HG03196 (cell line): ENCODE measurements around the gene HOXC6.
A peak's percentile ranks its signal among the peaks of the same experiment; 100 is the strongest.

Experiments
- ATAC-seq: cut with Tn5 transposase; IDR thresholded peaks from one replicate; pipeline ENCODE4 v1.9.1; 2021; ENCODE audit not compliant: unreplicated experiment

The HOXC6 gene

GRCh38 chr12:53989227-53990113, 38.8 kb upstream of the HOXC6 start:
- peak; percentile 45 for ATAC-seq

- ATAC-seq, result no peak
Measured at GRCh38 chr12:53990311-53991076, 37.7 kb upstream of the HOXC6 start.

DNA sequence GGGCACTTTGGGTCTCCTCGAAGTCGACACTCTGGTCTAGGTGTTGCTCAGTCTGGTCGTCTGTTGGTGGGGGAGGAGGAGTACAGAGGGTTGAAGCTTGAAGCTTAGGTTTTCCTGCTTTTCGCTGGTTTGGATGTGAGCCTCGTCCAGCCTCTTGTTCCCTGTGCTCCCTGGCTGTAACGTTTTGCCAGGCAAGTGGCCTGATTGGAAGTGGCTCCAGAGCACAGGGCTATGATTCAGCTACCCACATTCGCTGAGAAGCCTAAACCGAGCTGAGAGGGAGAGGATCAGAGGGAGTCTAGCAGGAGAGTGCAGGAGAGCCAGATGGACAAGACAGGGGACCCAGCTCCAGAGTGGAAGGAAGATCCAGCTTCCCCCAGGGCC, 37.2 kb upstream of the HOXC6 start:
- ATAC-seq, result no peak

DNA sequence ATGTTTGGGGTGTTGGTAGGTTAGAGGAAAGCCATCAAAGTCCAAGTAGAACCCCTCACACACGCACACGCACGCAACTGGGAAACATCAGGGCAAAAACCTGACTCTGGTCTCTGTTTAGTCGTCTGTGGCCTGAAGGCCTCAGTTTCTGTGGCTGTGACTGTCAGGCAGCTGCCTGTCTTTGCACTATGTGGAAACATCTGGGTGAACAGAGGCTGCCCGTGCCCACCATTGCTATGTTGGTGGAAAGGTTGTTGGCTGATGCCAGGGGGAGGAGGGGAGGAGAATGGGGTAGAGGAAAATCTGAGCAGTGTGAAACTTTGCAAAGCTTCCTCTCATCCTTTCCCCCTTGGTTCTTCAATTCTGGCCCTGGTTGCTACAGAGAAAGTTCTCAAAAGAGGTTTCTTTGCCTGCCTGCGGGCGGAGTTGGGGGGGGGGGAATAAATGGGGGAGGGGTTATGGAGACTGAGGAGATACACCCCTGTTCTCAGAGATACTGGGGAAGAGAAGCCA, 35.8 kb upstream of the HOXC6 start:
- ATAC-seq, result no peak

DNA sequence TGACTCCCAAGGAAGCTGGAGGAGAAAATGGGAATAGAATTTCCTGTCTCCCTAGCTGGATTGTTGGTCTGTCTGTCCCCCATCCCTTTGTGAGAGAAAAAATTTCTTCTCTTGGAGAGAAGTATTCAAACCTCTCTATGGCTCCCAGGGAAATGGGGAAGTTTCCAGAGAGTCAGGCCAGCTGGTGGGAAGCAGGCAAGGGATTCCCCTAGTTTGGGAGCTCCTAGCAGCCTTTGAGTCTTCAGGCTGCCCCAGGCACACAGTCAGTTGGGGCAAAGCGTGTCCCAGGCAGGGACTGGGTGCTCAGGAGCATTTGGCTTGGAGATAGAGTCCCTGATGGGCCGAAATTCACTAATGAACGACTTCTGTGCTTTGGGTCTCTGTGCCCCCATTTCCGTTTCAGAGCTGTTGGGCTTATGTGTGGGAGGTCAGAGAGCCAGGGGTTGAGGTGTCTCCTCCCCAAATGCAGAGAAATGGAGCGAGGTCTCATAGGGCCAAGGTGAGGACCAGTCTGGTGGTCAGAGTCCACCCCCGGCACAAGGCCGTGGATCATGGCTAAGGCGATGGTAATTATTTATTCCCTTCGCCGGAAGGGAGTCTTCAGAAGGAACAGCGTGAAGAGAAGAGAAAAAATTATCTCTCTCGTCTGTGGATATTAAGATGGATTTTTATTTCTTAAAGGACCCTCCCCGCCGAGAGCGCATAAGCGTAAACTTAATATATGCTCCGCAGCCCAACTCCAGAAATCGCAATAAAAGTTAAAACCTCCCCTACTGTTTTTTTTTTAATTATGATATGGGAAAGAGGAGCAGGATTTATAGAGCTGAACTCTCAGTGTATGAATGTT, 34.9 kb upstream of the HOXC6 start:
- ATAC-seq, result no peak

DNA sequence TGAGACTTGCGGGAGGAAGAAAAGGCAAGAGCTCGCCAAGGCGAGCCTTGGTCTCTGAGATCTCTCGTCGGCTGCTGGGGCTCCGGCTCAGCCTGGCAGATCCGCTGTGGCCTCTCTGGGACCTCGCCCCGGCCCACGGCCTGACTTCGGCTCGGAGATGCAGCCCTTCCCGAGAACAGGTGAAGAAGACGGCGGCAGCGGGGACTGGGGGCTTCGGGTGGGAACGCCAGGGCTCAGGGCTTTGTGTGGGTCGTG, 34.3 kb upstream of the HOXC6 start:
- ATAC-seq, result no peak

DNA sequence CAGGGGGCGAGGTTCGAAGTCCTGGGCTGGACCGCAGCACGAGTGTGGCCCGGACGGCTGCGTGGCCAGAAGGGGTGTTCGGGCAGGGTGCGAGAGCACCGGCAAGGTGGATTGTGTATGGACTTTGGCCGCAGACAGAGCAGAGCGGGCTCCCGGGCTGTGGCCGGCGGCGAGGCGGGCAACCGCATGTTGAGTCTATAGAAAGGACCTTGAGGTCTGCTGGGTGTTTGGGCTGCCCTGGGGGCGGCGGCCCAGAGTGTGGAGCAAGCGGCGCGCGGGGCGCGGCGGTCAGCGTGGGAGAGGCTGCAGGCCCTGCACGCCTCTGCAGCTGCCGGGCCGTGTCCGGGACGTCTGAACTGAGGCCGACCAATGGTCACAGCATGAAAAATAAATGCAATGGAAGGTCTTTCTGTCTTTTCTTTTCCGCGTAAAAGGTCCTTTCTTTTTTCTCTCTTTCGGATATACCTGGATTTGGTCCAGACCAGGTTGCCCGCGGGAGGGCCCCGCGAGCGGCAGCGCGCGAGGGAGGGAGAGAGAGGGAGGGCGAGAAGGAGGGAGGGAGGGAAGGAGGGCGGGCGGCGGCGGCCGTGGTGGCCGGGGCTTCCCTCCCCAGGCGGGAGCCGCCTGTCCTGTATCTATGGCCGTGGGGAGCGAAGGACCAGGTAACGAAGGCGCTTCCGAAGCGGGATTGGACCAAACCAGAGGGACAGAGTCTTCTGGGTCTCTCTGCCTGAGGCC, 33.8 kb upstream of the HOXC6 start:
- ATAC-seq, result no peak

DNA sequence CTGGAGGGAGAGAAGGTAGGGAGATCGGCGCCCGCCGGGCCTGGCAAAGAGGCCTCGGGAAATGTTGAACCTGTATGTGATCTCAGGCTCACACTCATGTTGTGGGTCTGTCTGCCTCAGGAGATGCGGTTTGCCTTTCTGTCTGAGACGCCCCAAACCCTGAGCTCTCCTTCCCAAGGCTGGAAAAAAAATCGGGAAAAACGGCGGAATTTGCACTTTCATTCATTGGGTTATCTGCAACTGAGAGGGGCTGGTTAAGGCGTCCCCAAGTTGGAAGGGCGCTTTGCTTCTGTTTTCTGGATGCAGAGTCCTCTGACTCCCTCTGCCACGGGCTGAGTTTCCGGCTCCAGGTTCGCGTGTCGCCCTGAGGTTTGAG, 33.2 kb upstream of the HOXC6 start:
- no peak for ATAC-seq

GRCh38 chr12:53995378-53996239, 32.6 kb upstream of the HOXC6 start:
- no peak for ATAC-seq

DNA sequence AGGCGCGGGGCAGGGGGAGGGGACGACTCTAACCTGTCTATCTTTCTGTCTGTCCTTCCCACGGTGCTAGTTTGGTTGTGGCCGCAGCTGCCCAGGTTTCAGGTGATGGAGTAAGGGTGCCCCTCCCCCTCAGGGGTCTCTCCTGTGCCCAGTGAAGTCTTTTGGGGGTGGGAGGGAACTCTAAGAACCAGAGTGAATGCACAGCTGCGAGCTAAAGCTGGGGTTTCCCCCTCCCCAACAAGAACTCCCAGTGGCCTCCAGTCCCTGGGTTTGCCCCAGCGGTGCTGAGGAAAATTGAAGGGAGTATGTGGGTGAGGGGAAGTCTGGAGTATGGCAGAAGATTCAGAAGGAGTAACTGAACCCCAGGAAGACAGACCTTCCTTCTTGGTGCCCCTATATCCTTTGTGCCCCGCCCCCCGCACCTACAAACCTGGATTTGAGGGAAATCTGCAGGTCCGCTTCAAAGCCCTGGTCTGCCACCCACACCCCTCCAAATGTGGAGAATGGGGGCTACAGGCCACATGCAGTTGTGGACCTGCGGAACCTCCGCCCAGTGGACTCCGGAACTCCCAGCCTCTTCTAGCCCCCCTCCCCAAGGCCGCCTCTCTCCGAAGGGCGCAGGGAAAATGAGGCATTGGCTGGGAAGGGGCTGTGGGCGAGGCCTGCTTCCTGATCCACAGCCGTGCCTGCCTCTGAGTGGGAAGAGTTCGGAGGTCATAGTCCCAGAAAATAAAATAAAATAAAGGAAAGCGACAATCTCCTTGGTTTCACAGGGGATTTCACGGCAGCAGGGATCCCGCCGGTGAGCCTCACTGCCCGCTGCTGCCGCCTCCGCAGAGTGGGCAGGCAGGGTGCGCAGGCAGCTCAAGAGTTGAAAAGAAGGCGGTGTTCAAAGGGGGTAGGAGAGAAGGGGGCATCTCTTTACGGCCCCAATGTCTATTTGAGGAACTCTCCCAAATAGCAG, 31.7 kb upstream of the HOXC6 start:
- no peak for ATAC-seq

DNA sequence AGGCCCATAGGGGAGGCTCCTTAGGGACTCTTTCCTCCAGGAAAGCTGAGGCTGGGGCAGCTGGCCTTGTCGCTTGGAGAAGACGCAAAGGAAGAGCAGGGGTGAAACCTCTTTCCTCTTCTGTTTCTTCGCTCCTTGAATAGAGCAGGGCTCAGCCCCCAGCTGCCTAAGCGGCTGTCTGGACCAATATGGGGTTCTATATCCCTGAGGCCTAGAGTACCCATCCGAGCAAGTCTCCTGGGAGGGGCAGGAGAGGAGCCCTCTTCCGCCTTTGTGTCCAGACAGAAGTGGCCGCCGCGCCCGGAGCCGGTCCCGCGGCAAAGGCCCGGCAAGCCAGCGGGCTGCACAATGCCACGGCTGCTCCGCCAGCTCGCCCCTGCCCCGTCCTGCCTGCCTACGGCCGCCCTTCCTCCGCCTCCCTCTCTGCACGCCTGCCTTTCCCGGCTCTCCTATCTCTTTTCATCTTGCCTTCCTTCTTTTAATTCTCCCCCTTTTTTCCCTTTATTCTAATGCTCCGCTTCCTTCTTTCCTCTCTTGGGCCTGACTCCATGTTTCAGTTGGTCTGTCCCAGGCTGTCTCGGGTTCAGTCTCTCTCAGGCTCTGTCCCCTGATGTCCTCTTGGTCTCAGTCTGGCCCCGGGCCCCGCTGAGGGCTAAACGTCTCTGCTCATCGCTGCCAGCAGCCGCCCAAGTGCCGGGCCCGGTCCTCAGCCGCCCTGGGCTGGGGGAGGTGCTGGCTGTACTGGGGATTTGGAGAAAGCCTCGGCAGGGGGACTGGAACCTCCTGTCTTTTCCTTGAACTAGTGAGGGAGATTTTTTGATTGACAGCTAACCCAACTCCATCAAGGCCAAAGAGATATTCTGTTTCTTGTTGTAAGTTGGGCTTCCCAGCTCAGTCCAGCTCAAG, 30.8 kb upstream of the HOXC6 start:
- no peak for ATAC-seq

GRCh38 chr12:53998110-53998899, 29.9 kb upstream of the HOXC6 start:
- no peak for ATAC-seq

GRCh38 chr12:53998900-53999236, 29.4 kb upstream of the HOXC6 start:
- no peak for ATAC-seq

- ATAC-seq, result no peak
Measured at GRCh38 chr12:53999559-54000115, 28.6 kb upstream of the HOXC6 start.

DNA sequence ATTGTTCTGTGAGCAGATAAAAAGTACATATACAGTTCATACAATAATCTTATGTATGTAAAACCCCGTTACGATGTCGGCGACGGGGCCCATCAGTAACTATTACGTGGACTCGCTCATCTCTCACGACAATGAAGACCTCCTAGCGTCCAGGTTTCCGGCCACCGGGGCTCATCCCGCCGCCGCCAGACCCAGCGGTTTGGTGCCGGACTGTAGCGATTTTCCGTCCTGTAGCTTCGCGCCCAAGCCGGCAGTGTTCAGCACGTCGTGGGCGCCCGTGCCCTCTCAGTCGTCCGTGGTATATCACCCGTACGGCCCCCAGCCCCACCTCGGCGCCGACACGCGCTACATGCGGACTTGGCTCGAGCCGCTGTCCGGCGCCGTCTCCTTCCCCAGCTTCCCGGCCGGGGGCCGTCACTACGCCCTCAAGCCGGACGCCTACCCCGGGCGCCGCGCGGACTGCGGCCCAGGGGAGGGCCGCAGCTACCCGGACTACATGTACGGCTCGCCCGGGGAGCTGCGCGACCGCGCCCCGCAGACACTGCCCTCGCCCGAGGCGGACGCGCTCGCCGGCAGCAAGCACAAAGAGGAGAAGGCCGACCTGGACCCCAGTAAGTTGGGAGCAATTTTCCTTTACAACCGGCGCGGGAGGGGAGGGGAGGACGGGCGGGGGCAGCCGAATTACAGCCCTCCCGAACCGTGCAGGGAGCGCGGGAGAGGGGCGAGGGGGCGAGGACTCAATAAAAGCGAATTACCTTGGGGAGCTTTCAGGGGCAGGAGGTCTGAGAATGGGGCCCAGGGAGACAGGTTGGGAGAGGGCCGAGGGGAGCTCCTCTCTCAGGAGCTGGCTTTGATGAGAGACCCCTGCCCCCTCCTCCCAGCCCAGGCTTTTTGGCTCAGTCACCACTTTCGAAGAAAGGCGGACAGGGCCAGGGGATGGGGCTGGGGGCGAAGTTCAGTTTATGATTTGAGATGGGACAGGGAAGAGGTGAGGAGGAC, 27.8 kb upstream of the HOXC6 start, which contains the start of gene HOXC9:
TSS of gene HOXC9 (plus strand) at position 46 of the 999 bp plus-strand sequence. CDS start at position 74, 28 bp downstream.
- ATAC-seq, result no peak
